Epidermal melanocyte (primary cell): Measurements from ENCODE around the gene TREH.

Experiments used
- DNase-seq: peaks from one replicate; pipeline ENCODE4 v3.0.0; 2011; ENCODE audit warnings: low spot score; ENCODE audit not compliant: insufficient read length

The TREH gene

DNA sequence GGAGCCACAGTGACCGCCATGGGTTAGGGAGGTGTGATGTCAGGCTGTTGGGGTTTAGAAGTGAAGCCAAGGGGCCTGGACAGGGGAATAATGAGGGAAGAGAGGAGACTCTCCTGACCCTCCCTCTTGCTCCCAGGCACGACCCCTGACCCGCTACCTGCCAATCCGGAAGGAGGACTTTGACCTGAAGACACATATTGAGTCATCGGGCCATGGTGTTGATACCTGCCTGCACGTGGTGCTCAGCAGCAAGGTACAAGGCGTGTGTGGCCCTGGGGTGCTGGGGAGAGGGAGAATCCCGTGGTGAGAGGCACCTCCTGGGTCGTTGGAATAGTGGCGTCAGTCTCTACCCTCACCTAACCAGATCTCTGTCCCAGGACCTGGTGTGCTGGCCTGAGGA, 29.5 kb downstream of the TREH start:
- no peak for DNase-seq

DNA sequence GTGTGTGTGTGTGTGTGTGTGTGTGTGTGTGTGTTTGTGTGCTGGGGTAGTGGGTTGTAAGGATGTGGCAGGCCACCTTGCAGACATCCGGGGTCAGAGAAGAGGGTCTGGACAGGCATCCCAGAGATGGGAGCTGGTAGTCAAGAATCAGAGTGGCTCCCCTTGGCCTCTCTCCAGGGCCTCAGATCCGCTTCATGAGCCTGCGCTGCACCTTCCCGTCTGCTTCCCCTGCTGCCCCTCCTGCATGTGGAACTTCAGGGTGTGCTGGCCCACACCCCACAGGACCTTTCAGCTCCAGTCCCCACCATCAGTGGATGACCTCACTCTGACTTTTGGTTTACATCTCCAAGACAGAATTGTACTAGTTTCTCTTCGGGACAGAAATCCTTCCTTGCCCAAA, 31.2 kb downstream of the TREH start:
- no peak for DNase-seq

DNA sequence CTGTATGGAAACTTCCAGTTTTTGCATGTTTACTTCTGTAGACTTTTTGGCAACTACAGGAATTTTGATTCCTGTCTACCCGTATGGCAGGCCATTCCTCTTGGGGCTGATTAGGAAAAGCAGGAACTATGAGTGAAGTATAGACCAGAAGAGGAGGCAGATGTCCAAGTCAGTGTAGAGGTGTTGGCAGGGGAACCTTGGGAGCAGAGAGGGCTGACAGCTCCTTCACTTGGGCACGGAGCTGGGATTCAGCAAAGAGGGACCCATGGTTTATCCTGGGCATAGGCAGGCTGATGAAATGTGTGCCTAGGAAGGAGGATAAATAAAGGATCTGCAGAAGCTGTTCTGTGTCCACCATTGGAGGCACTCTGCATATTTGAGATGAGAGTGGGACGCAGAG, 33.1 kb downstream of the TREH start:
- DNase-seq = no peak

DNA sequence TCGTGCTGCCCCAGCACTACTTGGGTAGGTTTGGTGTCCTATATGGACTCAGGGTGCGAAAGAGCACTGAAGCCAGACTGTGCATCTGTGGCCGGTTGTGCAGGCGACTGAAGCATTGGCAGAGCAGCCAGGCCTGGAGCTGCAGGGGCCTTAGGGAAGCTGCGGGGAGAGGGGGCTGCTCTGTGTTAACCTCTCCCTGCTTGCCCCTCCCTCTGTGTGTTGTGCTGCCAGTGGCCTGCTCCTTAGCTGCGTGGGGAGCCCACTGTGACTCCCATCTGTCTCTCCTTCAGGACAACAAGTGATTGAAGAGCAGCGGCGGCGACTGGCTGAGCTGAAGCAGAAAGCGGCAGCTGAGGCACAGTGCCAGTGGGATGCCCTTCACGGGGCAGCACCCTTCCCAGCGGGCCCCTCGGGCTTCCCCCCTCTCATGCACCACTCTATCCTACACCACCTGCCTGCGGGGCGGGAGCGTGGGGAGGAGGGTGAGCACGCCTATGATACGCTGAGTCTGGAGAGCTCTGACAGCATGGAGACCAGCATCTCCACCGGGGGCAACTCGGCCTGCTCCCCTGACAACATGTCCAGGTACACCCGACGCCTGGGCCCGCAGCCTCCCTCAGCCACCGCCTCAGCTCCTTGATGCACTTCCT, 34.3 kb downstream of the TREH start:
- no peak for DNase-seq

DNA sequence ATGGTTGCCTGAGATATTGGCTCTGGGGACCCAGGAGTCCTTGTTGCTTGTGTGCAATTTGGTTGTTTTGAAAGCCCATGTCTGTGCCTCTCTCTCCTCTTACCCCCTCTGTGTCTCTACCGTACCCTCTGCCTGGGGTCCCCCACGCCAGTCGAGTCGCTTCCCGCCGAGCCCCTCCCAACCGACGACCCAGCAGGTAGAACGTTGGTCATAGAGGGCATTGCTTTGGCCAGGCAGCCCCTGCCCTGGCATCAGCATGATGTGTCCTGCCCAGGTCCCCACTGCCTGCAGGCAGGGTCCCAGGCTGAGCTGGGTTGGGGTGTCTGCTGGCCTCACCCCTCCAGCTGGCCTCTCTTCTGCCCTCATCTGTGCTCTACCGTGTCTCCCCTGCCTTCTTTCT, 35.0 kb downstream of the TREH start:
- no peak for DNase-seq

DNA sequence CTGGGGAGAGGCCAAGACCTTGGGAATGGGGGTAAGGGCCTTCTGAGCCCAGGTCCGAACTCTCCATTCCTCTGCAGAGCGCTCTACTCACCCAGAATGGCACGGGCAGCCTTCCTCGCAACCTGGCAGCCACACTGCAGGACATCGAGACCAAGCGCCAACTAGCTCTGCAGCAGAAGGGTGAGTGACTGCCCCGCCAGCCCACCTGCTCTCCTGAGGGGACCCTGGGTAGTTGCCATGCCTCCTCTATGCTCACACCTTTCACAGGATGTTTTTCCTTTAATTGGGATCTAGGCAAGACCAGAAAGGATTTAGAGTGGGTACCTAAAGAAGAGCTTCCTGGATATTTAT, 35.5 kb downstream of the TREH start:
- DNase-seq = no peak

DNA sequence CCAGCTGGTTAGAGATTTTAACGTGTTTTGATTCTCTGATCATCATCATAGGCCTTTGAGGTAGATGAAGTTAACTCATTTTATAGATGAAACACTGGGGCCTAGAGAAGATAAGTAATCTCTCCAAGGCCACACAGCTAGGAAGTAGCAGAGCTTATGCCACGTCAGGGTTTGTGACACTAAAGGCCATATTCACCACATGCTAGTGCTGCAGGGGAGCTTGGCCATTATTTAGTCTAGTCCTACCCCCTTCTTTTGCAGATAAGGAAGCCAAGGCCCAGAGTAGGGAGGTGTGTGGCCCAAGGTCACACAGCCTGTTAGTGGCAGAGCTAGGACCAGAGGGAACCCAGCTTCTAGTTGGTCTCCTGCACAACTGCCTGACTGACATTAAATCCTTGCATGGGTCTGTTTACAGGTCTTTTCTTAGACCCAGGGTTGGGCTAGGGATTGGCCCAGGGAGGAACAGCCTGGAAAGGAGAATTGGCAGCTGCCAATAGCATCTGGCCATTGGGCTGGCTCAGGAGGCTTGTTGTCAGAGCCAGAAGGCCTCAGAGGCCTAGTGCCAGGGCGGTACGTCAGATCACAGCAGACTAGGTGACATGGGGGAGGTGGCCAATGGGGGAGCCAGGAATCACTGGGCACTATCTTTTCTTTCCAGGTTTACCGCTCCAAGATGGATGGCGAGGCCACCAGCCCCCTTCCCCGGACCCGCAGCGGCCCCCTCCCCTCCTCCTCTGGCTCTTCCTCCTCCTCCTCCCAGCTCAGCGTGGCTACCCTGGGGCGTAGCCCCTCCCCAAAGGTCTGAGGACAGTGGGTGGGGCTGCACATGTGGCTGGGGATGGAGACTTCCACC, 36.1 kb downstream of the TREH start:
- DNase-seq = no peak

DNA sequence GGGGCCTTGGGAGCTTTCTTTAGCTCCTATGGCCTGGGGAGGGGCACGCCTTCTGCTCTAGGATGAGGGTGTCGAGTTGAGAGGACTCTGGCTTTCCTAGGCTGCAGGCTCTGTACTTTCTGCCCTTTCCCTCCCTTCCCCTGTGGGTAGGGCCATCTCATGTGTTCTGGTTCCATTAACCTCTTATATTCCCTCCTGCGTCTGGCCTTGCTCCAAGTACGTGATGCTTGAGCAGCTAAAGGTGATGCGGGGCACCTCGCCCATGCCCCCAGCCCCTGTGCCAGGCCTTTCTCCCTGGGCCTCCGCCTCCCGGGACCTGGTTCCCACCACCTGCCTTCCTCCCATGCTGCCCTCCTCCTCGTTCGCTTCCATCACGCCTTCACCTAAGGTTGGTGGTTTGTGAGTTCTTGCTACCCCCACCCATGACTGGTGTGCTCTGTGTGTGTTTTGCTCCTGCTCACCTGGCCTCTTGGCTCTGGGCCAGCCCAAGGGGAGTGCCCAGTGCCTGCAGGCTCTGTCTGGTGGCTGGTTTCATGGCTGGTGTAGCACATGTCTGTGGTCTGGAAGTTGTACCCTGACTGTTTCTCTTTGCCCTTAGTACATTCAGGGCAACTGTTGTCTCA, 37.9 kb downstream of the TREH start:
- DNase-seq = no peak

DNA sequence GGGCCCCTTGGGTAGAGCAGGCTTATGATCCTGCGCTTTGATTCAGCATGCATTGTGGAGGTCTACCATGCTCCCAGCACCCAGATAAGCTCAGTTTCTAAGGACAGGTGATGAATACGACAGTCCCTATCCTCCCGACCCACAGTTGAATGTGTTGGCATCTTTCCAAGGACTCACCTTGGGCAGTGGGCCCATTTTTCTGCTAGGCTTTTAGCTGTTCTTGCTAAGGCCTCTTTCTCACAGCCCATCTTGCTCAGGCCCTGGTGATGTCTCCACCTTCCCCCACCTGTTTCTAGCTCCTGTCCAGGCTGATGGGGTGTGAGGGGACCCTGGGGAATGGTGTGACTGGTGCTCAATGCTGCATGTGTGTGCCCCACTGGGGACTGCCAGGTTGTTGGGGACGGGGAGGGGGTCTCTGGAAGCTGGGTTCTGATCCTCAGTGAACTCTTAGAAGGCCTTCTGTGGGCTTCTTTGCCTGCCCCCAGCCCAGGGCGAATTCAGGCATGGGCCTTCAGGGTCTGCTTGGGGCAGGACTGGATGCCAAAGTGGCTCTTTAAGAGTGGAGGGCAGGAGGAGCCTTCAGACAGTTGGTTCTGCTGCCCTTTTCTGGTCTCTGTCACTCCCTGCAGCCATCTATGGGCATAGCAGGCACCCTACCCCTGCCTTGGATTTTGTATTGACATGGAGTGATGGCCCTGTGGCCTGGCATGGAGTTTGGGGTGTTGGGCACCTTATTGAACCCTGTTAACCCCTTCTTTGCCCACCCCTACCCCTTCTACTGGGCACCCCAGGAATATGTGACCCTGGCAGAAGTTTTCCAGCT, 38.9 kb downstream of the TREH start:
- DNase-seq = no peak

DNA sequence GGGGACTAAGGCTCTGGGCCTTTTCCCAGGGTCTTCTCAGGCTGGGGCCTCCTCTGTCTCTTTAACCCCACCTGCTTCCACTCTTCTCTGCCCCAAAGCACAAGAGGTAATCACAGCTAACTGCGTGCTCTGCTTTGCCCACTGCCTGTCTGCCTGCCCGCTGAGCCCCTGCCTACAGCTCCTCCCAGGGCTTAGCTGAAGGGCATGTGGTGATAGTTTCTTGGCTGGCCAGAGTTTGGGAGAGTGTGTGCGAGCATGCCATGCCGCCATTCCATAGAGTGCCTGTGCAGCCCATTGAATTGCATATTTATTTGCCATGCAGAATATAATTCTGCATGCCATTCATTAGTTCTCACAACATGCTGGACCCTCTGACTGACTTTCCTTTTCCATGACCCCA, 39.6 kb downstream of the TREH start:
- no peak for DNase-seq

DNA sequence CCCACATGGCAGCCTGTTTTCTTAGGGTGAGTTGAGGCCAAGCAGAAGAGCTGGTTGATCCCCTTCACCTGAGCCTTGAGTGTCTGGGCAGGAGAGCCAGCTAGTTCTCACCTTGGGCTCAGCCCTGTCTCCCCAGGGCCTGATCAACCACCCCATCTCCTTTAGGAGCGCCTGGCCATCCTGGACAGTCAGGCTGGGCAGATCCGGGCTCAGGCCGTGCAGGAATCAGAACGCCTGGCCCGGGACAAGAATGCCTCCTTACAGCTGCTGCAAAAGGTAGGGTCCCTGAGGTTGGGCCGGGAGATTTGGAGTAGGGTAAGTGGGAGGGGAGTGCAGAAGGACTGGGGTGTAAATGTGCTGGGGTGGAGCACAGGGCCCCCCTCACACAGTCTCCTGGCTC, 40.7 kb downstream of the TREH start:
- DNase-seq = no peak

DNA sequence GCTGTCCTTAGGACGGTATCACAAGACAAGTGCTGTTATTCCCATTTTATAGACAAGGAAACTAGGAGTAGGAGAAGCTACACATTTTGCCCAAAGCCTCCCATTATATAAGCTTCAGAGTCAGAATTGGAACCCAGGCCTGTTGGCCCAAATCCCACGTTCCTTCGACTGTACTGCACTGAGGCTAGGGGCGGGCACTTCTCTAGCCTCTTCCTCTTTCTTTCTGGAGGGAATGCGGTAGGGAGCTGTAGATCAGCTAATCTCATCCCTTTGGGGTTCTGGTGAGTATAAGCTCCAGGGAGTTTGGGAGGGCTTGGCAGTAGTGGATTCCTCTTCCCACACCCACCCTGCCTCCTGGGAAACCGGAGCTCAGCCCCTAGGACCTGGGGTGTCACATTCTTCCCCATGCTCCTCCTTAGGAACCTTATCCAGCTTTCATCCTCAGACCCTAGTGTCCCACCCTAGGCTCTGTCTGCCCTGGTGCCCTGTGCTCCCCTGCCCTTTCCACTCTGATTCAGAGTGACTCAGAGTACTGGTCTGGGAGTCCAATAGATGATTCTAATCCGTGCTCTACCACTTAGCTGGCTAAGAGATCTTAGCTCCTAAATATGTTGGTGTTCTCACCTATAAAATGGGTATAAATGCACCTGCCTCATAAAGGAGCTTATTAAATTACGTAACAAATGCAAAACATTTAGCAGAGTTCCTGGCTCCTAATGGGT, 42.7 kb downstream of the TREH start:
- no peak for DNase-seq

DNA sequence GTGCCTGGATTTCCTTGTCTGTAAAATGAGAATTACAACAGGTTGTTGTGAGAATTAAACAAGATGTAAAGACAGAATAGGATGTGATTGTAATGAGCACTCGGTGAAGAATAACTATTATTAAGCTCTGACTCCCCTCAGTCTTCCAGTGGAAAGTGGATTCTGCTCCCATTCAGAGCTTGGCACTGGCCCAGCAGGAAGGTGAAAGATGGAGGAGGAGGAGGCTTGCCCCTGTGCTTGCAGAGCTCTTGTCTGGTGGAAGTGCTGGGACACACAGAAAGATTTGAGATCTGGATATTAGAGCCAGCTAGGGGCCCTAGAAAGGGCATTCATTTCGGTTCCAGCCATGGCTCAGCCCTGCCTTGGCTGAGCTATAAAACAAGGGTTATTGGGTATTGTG, 43.8 kb downstream of the TREH start:
- DNase-seq = no peak

DNA sequence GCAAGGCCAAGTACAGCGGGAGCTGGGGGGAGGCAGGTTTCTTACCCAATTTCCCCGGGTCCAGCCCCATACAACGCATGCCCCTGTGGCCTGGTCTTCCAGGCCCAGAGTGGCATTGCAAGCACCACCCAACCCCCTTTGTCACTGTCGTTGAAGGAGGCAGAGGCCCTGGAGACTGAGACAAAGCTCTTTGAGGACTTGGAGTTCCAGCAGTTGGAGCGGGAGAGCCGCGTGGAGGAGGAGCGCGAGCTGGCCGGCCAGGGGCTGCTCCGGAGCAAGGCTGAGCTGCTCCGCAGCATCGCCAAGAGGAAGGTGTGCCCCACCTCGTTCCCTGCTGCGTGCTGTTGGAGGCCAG, 44.2 kb downstream of the TREH start:
- DNase-seq = no peak

DNA sequence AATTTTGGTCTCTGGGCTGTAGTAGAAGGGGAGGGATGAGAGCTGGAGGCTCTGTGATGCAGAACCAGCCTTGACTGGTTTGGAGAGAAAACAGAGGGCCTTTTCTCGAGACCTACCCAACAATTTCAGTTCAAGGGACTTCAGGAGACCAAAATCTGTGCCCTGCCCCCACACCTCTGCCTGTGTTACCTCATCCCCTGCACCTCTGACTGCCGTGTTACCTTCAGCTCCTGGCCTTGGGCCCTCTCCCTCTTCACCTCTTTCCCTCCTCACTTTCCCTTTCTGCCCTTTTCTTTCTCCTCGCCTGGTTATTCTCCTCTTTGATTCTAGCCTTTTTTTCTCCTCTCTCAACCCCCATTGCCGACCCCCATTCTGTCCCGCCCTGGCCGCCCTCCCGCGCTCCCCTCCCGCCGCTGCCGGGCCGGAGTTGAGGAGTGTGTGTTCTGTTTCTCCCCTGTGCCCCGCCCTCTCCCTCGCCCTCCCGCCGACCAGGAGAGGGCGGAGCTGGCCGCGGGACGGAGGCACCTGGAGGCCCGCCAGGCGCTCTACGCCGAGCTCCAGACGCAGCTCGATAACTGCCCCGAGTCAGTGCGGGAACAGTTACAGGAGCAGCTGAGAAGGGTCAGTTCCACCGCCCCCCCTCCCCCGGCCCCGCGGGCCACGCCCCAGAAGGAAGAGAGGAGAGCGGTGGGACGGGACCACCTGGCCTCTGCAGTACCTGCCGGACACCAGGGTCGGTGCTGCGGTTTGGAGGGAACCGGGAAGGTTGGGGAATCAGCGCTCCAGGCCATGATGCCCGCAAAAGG, 44.8 kb downstream of the TREH start:
- DNase-seq = no peak

DNA sequence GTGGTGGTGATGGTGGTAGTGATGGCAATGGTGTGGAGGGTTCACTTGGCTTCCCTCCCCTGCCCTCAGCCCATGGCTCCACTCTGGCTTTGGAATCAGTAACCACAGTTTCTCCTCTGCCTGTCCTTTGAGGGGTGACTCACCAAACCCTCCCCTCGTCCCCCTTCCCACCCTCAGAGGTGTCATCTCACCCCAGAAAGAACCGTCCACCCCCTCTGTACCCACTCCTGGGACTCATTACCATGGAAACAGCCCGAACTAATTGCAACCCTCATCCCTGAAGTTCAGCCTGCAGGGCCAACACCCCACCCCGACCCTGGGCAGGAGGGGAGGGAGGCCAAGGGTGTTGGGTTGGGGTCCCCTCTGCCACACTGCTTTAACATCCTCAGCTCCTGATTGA, 45.5 kb downstream of the TREH start:
- DNase-seq = no peak

DNA sequence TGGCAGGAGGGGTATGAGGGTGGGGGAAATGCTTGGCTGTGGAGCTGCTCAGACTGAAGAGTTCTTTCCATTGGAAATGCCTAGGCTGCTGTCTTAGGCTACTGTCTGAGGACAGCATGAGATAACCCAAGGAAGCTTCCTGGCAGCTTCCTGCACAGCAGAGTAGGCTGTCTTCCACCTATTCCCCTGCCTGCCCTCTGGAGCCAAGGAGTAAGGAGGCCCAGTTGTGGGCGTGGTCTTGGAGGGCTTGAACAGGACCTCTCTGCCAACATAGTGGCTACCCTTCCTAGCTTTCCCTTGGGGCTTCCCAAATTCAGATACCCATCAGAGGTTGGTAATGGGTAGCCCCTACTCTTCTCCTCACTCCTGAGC, 46.1 kb downstream of the TREH start:
- DNase-seq = no peak

DNA sequence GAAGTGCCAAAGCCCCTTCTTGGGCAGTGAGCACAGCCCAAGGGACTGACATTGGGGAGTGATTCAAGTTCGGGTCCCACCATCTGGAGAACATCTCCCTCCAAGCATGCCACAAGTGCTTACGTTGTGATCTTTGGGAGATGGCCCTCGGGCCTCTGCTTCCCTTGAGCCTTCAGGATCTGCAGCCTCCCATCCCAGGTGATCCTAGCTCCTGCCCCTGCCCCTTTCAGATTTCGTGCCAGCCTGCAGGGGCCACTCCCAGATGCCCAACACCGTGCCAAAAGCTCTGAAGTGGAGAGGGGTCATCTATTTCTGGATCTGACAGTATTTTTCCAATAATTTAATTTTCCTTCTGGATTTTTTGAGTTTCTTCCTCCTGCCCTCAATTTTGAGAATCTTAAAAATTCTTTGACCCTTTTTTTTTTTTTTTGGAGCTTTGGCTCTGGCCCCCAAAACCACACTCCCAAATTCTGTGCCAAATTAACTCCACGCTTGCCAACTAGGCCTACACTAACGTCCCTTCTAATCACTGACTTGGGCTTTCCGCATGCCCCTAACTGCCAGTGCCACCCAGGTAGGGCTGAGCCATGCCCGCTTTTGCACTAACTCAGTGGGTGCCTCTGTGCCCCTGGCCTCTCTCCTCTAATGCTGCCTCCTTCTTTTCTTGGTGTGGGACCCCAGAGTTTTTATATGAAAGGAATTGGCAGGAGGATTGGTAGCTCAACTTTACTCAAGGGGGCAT, 46.7 kb downstream of the TREH start:
- no peak for DNase-seq

DNA sequence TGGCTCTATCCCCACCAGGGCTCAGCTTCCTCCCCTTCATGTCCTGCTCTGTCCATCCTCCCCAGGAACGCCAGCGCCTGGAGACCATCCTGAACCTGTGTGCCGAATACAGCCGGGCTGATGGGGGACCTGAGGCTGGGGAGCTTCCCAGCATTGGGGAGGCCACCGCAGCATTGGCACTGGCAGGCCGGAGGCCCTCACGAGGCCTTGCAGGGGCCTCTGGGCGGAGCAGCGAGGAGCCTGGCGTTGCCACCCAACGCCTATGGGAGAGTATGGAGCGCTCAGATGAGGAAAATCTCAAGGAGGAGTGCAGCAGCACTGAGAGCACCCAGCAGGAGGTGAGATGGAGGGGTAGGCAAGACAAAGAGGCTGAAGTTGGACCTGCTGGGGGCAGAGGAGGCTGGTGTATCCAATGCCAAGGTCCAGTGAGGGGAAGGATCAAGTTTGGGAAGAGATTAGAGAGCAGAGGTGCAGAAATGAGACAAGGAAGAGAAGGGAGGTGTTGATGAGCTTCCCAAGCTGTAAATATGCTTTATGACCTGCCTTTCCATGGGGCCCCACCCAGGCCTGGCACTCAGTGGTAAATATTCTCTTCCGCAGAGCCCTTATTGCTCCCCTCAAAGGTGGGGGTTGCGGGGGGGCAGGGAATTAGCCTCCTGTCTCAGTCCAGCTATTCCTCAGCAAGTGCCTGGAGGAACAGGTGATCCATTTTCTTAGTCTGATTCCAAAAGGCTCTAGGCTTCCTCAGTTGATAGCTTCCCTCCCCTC, 48.1 kb downstream of the TREH start:
- DNase-seq = no peak
